Activated B cell treated with CpG ODN at 0.5 μM for 24 hours (primary cell): ENCODE measurements around the gene WBP2. TPM values are rescaled to one million over a fixed set of nuclear protein-coding genes. Genes with fewer than 3 reads are reported as not detected.
A peak's percentile ranks its signal among the peaks of the same experiment; 100 is the strongest.

Source experiments
- ATAC-seq: fragments of 200-7000 bp; cut with Tn5 transposase; one replicate; pipeline ENCODE4 v1.10.0; 2021; ENCODE audit warnings: low read depth, mild to moderate bottlenecking, moderate library complexity
- CTCF ChIA-PET: fragments of 350-600 bp; sonication (Branson Sonifier 250); formaldehyde crosslinking; loops from one replicate; lab custom pipeline; 2021; ENCODE audit warnings: antibody characterized with exemption; lab: Charles Lee
- POLR2A ChIA-PET: fragments of 350-600 bp; sonication (Branson Sonifier 250); formaldehyde crosslinking; loops from one replicate; lab custom pipeline; 2021; ENCODE audit warnings: antibody characterized with exemption; lab: Charles Lee
- DNase-seq: peaks from one replicate; pipeline ENCODE4 v3.0.0; 2022
- H3K27ac Mint-ChIP-seq: one replicate; pipeline ENCODE4 v1.8.0; 2020; ENCODE audit warnings: mixed read lengths
- H3K27me3 Mint-ChIP-seq: one replicate; pipeline ENCODE4 v1.8.0; 2021; ENCODE audit warnings: mixed read lengths
- H3K36me3 Mint-ChIP-seq: one replicate; pipeline ENCODE4 v1.8.0; 2021; ENCODE audit warnings: low read depth, mixed read lengths
- H3K4me1 Mint-ChIP-seq: one replicate; pipeline ENCODE4 v1.8.0; 2021; ENCODE audit warnings: mixed read lengths
- H3K4me3 Mint-ChIP-seq: one replicate; pipeline ENCODE4 v1.8.0; 2020; ENCODE audit warnings: mild to moderate bottlenecking, mixed read lengths
- H3K9me3 Mint-ChIP-seq: one replicate; pipeline ENCODE4 v1.8.0; 2020; ENCODE audit warnings: mixed read lengths
- CTCF ChIP-seq: fragments of 200-600 bp; IDR thresholded peaks from one replicate; pipeline ENCODE4 v1.8.0; 2022; ENCODE audit warnings: antibody characterized with exemption, mild to moderate bottlenecking
- intact Hi-C: fragments of 100-400 bp; cut with micrococcal nuclease; formaldehyde crosslinking; loops from one replicate; pipeline ENCODE4 v1.15.1; 2024
- total RNA-seq: library from RNA; stranded (reverse); gene quantifications from 2 replicates; pipeline ENCODE4 v1.2.3, GENCODE V29; 2022

Gene WBP2
- total RNA-seq, 1 donor from 2014 or later: 66.0 TPM

- DNase-seq (no peak), ATAC-seq (no peak)
- Mint-ChIP-seq H3K27me3 (no peaks in the 10 kb centered on the region), H3K4me1 (peaks cover 27% of the 10 kb centered on the region), H3K4me3 (peak overlapping the region; percentile 21), H3K9me3 (no peaks in the 10 kb centered on the region), H3K27ac (peak overlapping the region; percentile 42), H3K36me3 (peaks cover 23% of the 10 kb centered on the region)
- no peak for TF ChIP-seq CTCF
- POLR2A ChIA-PET: interaction anchor here (0.5 to 1.8 kb wide), 3 partner anchors 17 to 593 kb away, joined by 3 to 4 read pairs (median 4); partner anchors contain the start of gene UNC13D
- CTCF ChIA-PET: no interaction called here
- intact Hi-C loops: no loop called here
Measured at GRCh38 chr17:75893305-75894048, 38.3 kb upstream of the WBP2 start.

DNA sequence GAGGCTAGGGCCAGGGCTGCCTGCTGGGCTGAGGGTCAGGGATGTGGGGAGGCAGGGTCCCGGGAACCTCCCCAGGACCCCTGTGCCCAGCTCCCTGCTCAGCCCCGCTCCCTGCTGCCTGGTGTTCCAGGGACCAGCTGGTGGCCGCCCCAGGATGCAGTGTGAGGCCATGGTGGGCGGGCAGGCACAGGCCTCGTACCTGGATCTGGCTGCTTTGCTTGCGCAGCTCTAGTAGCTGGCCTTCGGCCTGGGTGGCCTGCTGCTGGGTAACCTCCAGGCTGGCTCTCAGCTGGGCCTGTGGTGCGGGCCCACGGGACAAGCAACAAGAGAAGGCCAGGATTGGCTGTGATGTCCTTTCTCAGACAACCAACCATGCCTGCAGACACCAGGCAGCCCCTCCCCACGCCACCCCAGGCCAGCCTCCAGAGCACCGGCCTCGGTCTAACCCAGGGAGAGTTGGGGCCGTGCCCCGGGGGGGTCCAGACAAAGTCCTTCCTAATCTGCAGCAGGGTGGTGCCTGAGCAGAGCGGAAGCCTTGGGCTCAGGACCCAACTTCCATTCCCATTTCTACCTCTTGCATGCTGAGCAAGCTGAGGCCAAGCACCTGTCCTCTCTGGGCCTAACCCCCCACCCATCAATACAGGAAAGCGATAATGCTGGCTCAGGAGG, 37.6 kb upstream of the WBP2 start:
- Mint-ChIP-seq H3K4me3 (no peak overlapping the region), H3K27ac (no peak overlapping the region), H3K27me3 (no peaks in the 10 kb centered on the region), H3K4me1 (peaks cover 27% of the 10 kb centered on the region), H3K36me3 (peaks cover 23% of the 10 kb centered on the region), H3K9me3 (no peaks in the 10 kb centered on the region)
- no peak for ATAC-seq
- POLR2A ChIA-PET: interaction anchor here (0.9 to 1.8 kb wide), 2 partner anchors 17 to 49 kb away, joined by 4 read pairs; partner anchors contain the start of gene UNC13D
- TF ChIP-seq CTCF: no peak
- intact Hi-C loops: no loop called here
- CTCF ChIA-PET: no interaction called here
- no peak for DNase-seq

- peaks cover 22% of the 10 kb centered on the region for H3K4me1 Mint-ChIP-seq
- ChIA-PET CTCF (interaction anchor here (0.6 kb wide), 1 partner anchor 570 kb away, joined by 3 read pairs; no protein-coding TSS in a partner anchor), POLR2A (no interaction called here)
- ATAC-seq (no peak), DNase-seq (no peak)
- no peak overlapping the region for H3K4me3 Mint-ChIP-seq
- intact Hi-C loops: no loop called here
- H3K36me3 Mint-ChIP-seq: peaks cover 19% of the 10 kb centered on the region
- H3K9me3 Mint-ChIP-seq: no peaks in the 10 kb centered on the region
- H3K27ac Mint-ChIP-seq: no peak overlapping the region
- H3K27me3 Mint-ChIP-seq: no peaks in the 10 kb centered on the region
- TF ChIP-seq CTCF: no peak
Measured at GRCh38 chr17:75891605-75892555, 36.7 kb upstream of the WBP2 start.

GRCh38 chr17:75891022-75891604, 36.0 kb upstream of the WBP2 start:
- Mint-ChIP-seq H3K4me1 (peaks cover 22% of the 10 kb centered on the region), H3K27me3 (no peaks in the 10 kb centered on the region), H3K4me3 (no peak overlapping the region), H3K27ac (no peak overlapping the region), H3K9me3 (no peaks in the 10 kb centered on the region), H3K36me3 (peaks cover 19% of the 10 kb centered on the region)
- TF ChIP-seq CTCF: no peak
- intact Hi-C loops: no loop called here
- DNase-seq (no peak), ATAC-seq (no peak)
- ChIA-PET POLR2A (no interaction called here), CTCF (interaction anchor here (0.6 kb wide), 1 partner anchor 569 kb away, joined by 3 read pairs; no protein-coding TSS in a partner anchor)
